ENCODE measurements around the gene C1QTNF3. TPM values are rescaled to one million over a fixed set of nuclear protein-coding genes. Genes with fewer than 3 reads are reported as not detected.

C1QTNF3 gene
- total RNA-seq, 6 experiments from 2014 or later: 0.40 to 0.62 (median 0.50) TPM

GRCh38 chr5:33968211-33969005 lies 74.6 kb downstream of the C1QTNF3 start:
- no peak overlapping the region for H3K4me3 Mint-ChIP-seq
- no peak for DNase-seq
- TF ChIP-seq CTCF (IDR thresholded peaks at IDR 0.05): no peak

More at GRCh38 chr5:33968211-33969005, 74.6 kb downstream of the C1QTNF3 start:
- H3K9me3 Mint-ChIP-seq: no peaks in the 10 kb centered on the region
- H3K27ac Mint-ChIP-seq: no peak overlapping the region
- H3K27me3 Mint-ChIP-seq (ENCODE audit: insufficient read depth): peaks cover 1% of the 10 kb centered on the region
- H3K36me3 Mint-ChIP-seq (ENCODE audit: low read depth): no peaks in the 10 kb centered on the region
- peaks cover 5% of the 10 kb centered on the region for H3K4me1 Mint-ChIP-seq (ENCODE audit: low read depth)

Other genes with a start within 250 kb of the C1QTNF3 start
- gene ADAMTS12, start 151.2 kb downstream of the C1QTNF3 start, total RNA-seq (2021; fragmentation: NEBNext Ultra II Directional; extraction: Animal tissue kit (Norgen Biotek cat#: 25700)): 10 to 100 TPM; 42.2 to 49.7 (median 47.2) TPM
- gene RXFP3, start 106.8 kb downstream of the C1QTNF3 start, total RNA-seq (2021; fragmentation: NEBNext Ultra II Directional; extraction: Animal tissue kit (Norgen Biotek cat#: 25700)): not detected
- not detected for gene SLC45A2, start 58.5 kb downstream of the C1QTNF3 start, total RNA-seq (2021; fragmentation: NEBNext Ultra II Directional; extraction: Animal tissue kit (Norgen Biotek cat#: 25700))
- 10 to 100 TPM in 1 of 6 experiments, 1 to 10 TPM in 5; 8.1 to 16.8 (median 8.9) TPM for gene AMACR, start 35.2 kb downstream of the C1QTNF3 start, total RNA-seq (2021; fragmentation: NEBNext Ultra II Directional; extraction: Animal tissue kit (Norgen Biotek cat#: 25700))